Measurements from ENCODE around the gene DRD2. TPM values are rescaled to one million over a fixed set of nuclear protein-coding genes. Genes with fewer than 3 reads are reported as not detected.

The DRD2 gene
- total RNA-seq, 1 donor from 2014 or later: 0.49 TPM

DNA sequence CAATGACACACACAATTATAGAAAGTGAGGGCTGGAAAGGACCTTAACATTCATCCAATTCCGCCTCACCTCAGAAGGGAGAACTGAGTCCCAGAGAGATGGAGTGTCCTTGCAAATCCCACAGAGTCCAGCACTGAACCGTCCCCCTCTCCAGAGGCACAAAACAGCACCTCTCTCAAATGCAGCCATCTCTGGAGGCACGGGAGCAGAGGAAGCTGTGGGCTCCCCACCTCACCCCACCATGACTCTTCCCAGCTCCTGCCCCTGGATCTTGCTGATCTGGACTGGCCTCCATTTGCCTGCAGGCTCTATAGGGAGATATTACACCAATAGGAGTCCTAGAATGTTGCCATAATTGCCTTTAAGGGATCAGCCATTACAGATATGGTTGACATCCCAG, 1.4 kb upstream of the DRD2 start:
- TF ChIP-seq, protein P1, sequence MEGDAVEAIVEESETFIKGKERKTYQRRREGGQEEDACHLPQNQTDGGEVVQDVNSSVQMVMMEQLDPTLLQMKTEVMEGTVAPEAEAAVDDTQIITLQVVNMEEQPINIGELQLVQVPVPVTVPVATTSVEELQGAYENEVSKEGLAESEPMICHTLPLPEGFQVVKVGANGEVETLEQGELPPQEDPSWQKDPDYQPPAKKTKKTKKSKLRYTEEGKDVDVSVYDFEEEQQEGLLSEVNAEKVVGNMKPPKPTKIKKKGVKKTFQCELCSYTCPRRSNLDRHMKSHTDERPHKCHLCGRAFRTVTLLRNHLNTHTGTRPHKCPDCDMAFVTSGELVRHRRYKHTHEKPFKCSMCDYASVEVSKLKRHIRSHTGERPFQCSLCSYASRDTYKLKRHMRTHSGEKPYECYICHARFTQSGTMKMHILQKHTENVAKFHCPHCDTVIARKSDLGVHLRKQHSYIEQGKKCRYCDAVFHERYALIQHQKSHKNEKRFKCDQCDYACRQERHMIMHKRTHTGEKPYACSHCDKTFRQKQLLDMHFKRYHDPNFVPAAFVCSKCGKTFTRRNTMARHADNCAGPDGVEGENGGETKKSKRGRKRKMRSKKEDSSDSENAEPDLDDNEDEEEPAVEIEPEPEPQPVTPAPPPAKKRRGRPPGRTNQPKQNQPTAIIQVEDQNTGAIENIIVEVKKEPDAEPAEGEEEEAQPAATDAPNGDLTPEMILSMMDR (IDR thresholded peaks at IDR 0.05): no peak
- no peak for TF ChIP-seq POLR2AphosphoS5 (IDR thresholded peaks at IDR 0.05; ENCODE audit: insufficient read depth in 1 of 2, low read depth in 1 of 2)
- no peak for TF ChIP-seq POLR2A (IDR thresholded peaks at IDR 0.05)
- Histone ChIP-seq H3K4me3 (no peak overlapping the region), H3K27ac (no peak overlapping the region), H3K27me3 (peaks cover 4% of the 10 kb centered on the region), H3K9me3 (no peaks in the 10 kb centered on the region), H3K36me3 (no peaks in the 10 kb centered on the region), H3K4me1 (peaks cover 6% of the 10 kb centered on the region)
- intact Hi-C loops (cut with DNase I): no loop called here
- DNase-seq (ENCODE audit: extremely low spot score in 2 of 2): peak; percentile 49 to 54

DNA sequence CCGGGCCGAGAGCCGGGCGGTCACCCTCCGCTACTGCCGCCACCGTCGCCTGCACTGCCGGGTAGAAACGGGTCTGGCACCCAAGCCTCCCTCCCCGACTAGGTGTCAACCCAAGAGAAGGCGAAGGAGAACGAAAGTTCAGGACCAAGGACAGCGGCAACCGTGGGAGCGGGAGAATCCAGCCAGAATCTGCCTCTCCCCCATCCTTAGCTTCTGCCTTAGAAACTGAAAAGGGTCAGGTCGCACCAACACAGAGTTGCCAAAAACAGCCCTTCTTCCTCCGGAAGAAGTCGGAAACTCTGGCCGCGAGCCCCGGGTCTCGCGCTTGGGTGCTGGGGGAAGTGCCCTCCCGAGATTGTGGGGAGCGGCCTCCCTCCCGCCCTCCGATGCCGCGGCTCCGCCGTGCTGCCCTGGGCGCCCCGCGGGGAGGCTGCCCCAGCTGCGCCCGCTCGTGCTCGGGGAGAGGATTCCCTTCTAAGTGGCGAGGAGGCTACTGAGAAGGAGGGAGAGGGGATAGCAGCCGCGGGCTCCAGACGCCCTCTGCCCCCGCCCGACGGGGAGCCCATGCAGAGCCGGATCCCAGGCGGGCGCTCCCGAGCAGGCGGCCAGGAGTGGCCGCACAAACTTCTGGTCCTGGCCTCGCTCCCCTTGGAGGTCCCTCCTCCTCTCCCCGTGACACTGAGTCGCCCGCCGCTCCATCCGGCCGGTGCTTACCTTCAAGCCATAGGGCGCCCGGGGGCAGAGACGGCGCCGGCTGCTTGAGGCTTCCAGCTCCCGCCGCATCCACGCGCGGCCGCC, 637 bp downstream of the DRD2 start:
- Histone ChIP-seq H3K27me3 (peaks cover 4% of the 10 kb centered on the region), H3K4me3 (peak overlapping the region; percentile 12 to 20), H3K9me3 (no peaks in the 10 kb centered on the region), H3K36me3 (no peaks in the 10 kb centered on the region), H3K27ac (no peak overlapping the region), H3K4me1 (peaks cover 6% of the 10 kb centered on the region)
- intact Hi-C loops (cut with DNase I): loop anchor here (5.0 kb wide), 1 partner anchor 443 kb away; no protein-coding TSS in a partner anchor
- TF ChIP-seq, protein P1 (IDR thresholded peaks at IDR 0.05): no peak
- no peak for TF ChIP-seq POLR2A (IDR thresholded peaks at IDR 0.05)
- no peak for TF ChIP-seq POLR2AphosphoS5 (IDR thresholded peaks at IDR 0.05; ENCODE audit: insufficient read depth in 1 of 2, low read depth in 1 of 2)
- peak; percentile 54 to 89 for DNase-seq (ENCODE audit: extremely low spot score in 2 of 2)

DNA sequence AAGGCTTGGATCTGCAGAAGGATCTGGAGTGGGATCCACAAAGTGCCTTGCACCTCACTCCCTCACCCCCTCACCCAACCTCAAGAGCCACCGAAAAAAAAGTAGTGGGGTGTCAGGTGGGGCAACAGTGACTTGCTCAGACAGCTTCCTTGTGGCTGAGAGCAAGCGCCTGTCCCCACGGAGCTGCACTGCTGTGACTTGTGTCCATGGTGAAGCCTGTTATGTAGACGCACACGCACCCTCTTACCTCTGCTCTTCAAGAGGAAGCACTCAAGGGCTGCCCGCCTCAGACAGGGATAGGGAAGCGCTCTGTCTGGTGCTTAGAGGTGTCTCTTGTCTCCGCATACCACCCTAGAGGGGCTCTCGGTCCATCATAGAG, 1.2 kb downstream of the DRD2 start:
- peak; percentile 37 to 76 for DNase-seq (ENCODE audit: extremely low spot score in 2 of 2)
- Histone ChIP-seq H3K27me3 (peaks cover 4% of the 10 kb centered on the region), H3K36me3 (no peaks in the 10 kb centered on the region), H3K27ac (no peak overlapping the region), H3K4me1 (peaks cover 6% of the 10 kb centered on the region), H3K9me3 (no peaks in the 10 kb centered on the region), H3K4me3 (no peak overlapping the region)
- intact Hi-C loops (cut with DNase I): loop anchor here (5.0 kb wide), 1 partner anchor 443 kb away; no protein-coding TSS in a partner anchor
- TF ChIP-seq, protein P1 (IDR thresholded peaks at IDR 0.05): no peak

DNA sequence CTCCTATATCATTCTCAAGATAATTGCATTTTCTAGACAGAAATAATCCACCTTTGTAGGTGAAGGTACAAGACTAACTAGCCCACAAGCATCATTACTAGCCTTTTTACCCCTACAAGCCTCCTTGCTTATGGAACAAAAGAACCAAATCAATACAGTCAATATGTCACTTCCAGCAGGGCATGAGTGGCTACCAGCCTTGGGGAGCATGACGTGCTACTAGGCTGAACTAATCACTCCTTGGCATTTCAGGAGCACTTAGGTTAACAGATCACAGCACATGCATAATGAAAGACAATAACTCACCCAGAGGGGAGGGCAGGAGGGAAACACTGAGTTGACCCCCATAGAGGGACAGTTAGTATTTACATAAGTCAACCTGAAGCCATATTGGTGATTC, 2.7 kb downstream of the DRD2 start:
- Histone ChIP-seq H3K36me3 (no peaks in the 10 kb centered on the region), H3K4me1 (peaks cover 6% of the 10 kb centered on the region), H3K27me3 (peaks cover 4% of the 10 kb centered on the region), H3K4me3 (no peak overlapping the region), H3K27ac (no peak overlapping the region), H3K9me3 (no peaks in the 10 kb centered on the region)
- TF ChIP-seq POLR2A (IDR thresholded peaks at IDR 0.05) (no peak), POLR2AphosphoS5 (IDR thresholded peaks at IDR 0.05; ENCODE audit: insufficient read depth in 1 of 2, low read depth in 1 of 2) (no peak)
- TF ChIP-seq, protein P1 (IDR thresholded peaks at IDR 0.05): no peak
- intact Hi-C loops (cut with DNase I): loop anchor here (5.0 kb wide), 1 partner anchor 445 kb away; no protein-coding TSS in a partner anchor
- peak; percentile 12 to 42 for DNase-seq (ENCODE audit: extremely low spot score in 2 of 2)

DNA sequence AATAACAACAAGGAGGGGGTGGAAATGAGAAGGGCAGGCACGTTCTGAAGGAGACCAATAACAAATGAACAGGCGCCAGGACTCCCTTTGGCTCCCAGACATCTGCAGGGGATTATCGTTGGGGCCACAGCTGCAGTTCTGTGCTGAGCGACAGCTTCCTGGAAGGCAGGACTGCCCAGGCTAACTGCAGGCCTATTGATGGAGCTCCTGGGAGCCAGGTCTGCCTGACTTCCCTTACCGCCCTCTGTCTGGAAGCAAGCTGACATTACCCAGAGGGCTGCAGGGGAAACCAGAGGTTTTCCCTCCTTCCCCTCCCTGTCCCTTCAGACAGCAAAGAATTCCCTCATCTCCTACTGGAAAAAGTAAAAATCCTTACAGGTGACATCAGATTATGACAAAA, 5.0 kb downstream of the DRD2 start:
- intact Hi-C loops (cut with DNase I): loop anchor here (5.0 kb wide), 1 partner anchor 447 kb away; no protein-coding TSS in a partner anchor
- TF ChIP-seq POLR2AphosphoS5 (IDR thresholded peaks at IDR 0.05; ENCODE audit: insufficient read depth in 1 of 2, low read depth in 1 of 2): no peak
- no peak for TF ChIP-seq POLR2A (IDR thresholded peaks at IDR 0.05)
- TF ChIP-seq, protein P1 (IDR thresholded peaks at IDR 0.05): no peak
- Histone ChIP-seq H3K4me1 (peaks cover 6% of the 10 kb centered on the region), H3K4me3 (no peak overlapping the region), H3K27me3 (no peaks in the 10 kb centered on the region), H3K27ac (no peak overlapping the region), H3K36me3 (no peaks in the 10 kb centered on the region), H3K9me3 (no peaks in the 10 kb centered on the region)
- DNase-seq (ENCODE audit: extremely low spot score in 2 of 2): peak; percentile 27 to 77

All from vagina (tissue), 2 donors.